ENCODE data around the gene MRGPRF. TPM values are rescaled to one million over a fixed set of nuclear protein-coding genes. Genes with fewer than 3 reads are reported as not detected.

Gene MRGPRF
- total RNA-seq, 1 experiment from 2014 or later: 0.51 TPM

GRCh38 chr11:68997124-68997994 lies 15.7 kb downstream of the MRGPRF start:
- H3K27me3 ChIP-seq: peaks cover 7% of the 10 kb centered on the region; the same call in 1 of the 2 replicates
- peaks cover 8% of the 10 kb centered on the region for H3K4me1 ChIP-seq
- no peaks in the 10 kb centered on the region for H3K36me3 ChIP-seq
- H3K9me3 ChIP-seq (replicated peaks): no peaks in the 10 kb centered on the region
- DNase-seq: no peak
- no peak overlapping the region for H3K27ac ChIP-seq
- H3K4me3 ChIP-seq: no peak overlapping the region

- H3K27ac ChIP-seq: no peak overlapping the region
- H3K27me3 ChIP-seq: peaks cover 1% of the 10 kb centered on the region; the same call in 1 of the 2 replicates
- no peak overlapping the region for H3K4me3 ChIP-seq
- DNase-seq: no peak
- H3K9me3 ChIP-seq (replicated peaks): no peaks in the 10 kb centered on the region
- no peaks in the 10 kb centered on the region for H3K36me3 ChIP-seq
- H3K4me1 ChIP-seq: peaks cover 8% of the 10 kb centered on the region
These were observed 16.5 kb downstream of the MRGPRF start for GRCh38 chr11:68996376-68997123.

GRCh38 chr11:68994894-68995285 lies 18.2 kb downstream of the MRGPRF start:
- Histone ChIP-seq H3K36me3 (no peaks in the 10 kb centered on the region), H3K27ac (no peak overlapping the region), H3K4me3 (no peak overlapping the region), H3K9me3 (replicated peaks) (no peaks in the 10 kb centered on the region), H3K4me1 (peaks cover 8% of the 10 kb centered on the region), H3K27me3 (no peaks in the 10 kb centered on the region; the same call in 1 of the 2 replicates)
- DNase-seq: no peak

- Histone ChIP-seq H3K4me3 (no peak overlapping the region), H3K36me3 (no peaks in the 10 kb centered on the region)
- DNase-seq: no peak
These were observed 18.7 kb downstream of the MRGPRF start for GRCh38 chr11:68994161-68994893.

GRCh38 chr11:68993546-68993945 lies 19.5 kb downstream of the MRGPRF start:
- no peaks in the 10 kb centered on the region; the same call in 1 of the 2 replicates for H3K27me3 ChIP-seq
- H3K36me3 ChIP-seq: no peaks in the 10 kb centered on the region
- no peak overlapping the region for H3K4me3 ChIP-seq
- H3K4me1 ChIP-seq: peaks cover 3% of the 10 kb centered on the region; the same call in 1 of the 2 replicates
- DNase-seq: no peak
- H3K9me3 ChIP-seq (replicated peaks): no peaks in the 10 kb centered on the region
- H3K27ac ChIP-seq: no peak overlapping the region

More at GRCh38 chr11:68994161-68994893, 18.7 kb downstream of the MRGPRF start:
- H3K27me3 ChIP-seq: no peaks in the 10 kb centered on the region; the same call in 1 of the 2 replicates
- H3K9me3 ChIP-seq (replicated peaks): no peaks in the 10 kb centered on the region
- peaks cover 8% of the 10 kb centered on the region for H3K4me1 ChIP-seq
- H3K27ac ChIP-seq: no peak overlapping the region

- Histone ChIP-seq H3K36me3 (no peaks in the 10 kb centered on the region), H3K9me3 (replicated peaks) (no peaks in the 10 kb centered on the region), H3K4me1 (no peaks in the 10 kb centered on the region), H3K27me3 (no peaks in the 10 kb centered on the region; the same call in 1 of the 2 replicates), H3K27ac (no peak overlapping the region), H3K4me3 (no peak overlapping the region)
- no peak for DNase-seq
These were observed 20.2 kb downstream of the MRGPRF start for GRCh38 chr11:68992743-68993255.

- Histone ChIP-seq H3K9me3 (replicated peaks) (no peaks in the 10 kb centered on the region), H3K27me3 (no peaks in the 10 kb centered on the region; the same call in 1 of the 2 replicates), H3K4me3 (no peak overlapping the region), H3K4me1 (no peaks in the 10 kb centered on the region), H3K27ac (no peak overlapping the region), H3K36me3 (no peaks in the 10 kb centered on the region)
- DNase-seq: no peak
These were observed 21.9 kb downstream of the MRGPRF start for GRCh38 chr11:68990995-68991780.

- Histone ChIP-seq H3K27ac (no peak overlapping the region), H3K4me1 (no peaks in the 10 kb centered on the region), H3K27me3 (no peaks in the 10 kb centered on the region; the same call in 1 of the 2 replicates), H3K36me3 (no peaks in the 10 kb centered on the region), H3K9me3 (replicated peaks) (no peaks in the 10 kb centered on the region), H3K4me3 (no peak overlapping the region)
- no peak for DNase-seq
These were observed 23.0 kb downstream of the MRGPRF start for GRCh38 chr11:68989936-68990606.

GRCh38 chr11:68988491-68988890 lies 24.6 kb downstream of the MRGPRF start:
- no peak for DNase-seq
- Histone ChIP-seq H3K36me3 (no peaks in the 10 kb centered on the region), H3K27ac (no peak overlapping the region), H3K4me1 (no peaks in the 10 kb centered on the region), H3K4me3 (no peak overlapping the region), H3K27me3 (no peaks in the 10 kb centered on the region), H3K9me3 (replicated peaks) (no peaks in the 10 kb centered on the region)

- no peak overlapping the region for H3K27ac ChIP-seq
- H3K4me1 ChIP-seq: no peaks in the 10 kb centered on the region
- no peaks in the 10 kb centered on the region for H3K9me3 ChIP-seq (replicated peaks)
- no peak for DNase-seq
- H3K4me3 ChIP-seq: no peak overlapping the region
- H3K36me3 ChIP-seq: no peaks in the 10 kb centered on the region
- no peaks in the 10 kb centered on the region for H3K27me3 ChIP-seq
These were observed 25.8 kb downstream of the MRGPRF start for GRCh38 chr11:68987211-68987610.

- H3K27ac ChIP-seq: no peak overlapping the region
- no peaks in the 10 kb centered on the region for H3K9me3 ChIP-seq (replicated peaks)
- H3K27me3 ChIP-seq: no peaks in the 10 kb centered on the region
- H3K4me1 ChIP-seq: no peaks in the 10 kb centered on the region
- no peaks in the 10 kb centered on the region for H3K36me3 ChIP-seq
- H3K4me3 ChIP-seq: no peak overlapping the region
- DNase-seq: no peak
These were observed 29.2 kb downstream of the MRGPRF start for GRCh38 chr11:68983801-68984200.

GRCh38 chr11:68982134-68982533 lies 30.9 kb downstream of the MRGPRF start:
- Histone ChIP-seq H3K4me3 (no peak overlapping the region), H3K4me1 (no peaks in the 10 kb centered on the region), H3K36me3 (no peaks in the 10 kb centered on the region), H3K9me3 (replicated peaks) (no peaks in the 10 kb centered on the region), H3K27ac (no peak overlapping the region), H3K27me3 (no peaks in the 10 kb centered on the region)
- no peak for DNase-seq

- H3K9me3 ChIP-seq (replicated peaks): no peaks in the 10 kb centered on the region
- H3K27me3 ChIP-seq: no peaks in the 10 kb centered on the region
- H3K36me3 ChIP-seq: no peaks in the 10 kb centered on the region
- H3K27ac ChIP-seq: no peak within 1 kb of the TSS
- DNase-seq: no peak
- H3K4me1 ChIP-seq: no peaks in the 10 kb centered on the region
- no peak within 1 kb of the TSS for H3K4me3 ChIP-seq
These were observed 32.3 kb downstream of the MRGPRF start, which contains the start of gene MRGPRD for GRCh38 chr11:68980776-68981065. MRGPRD (minus strand) TSS chr11:68980986; CDS start chr11:68980986, 0 bp downstream.

All from SJCRH30 (cell line).